Esophagus muscularis mucosa (tissue), 4 donors: ENCODE data around the gene TUBB4B. TPM values are rescaled to one million over a fixed set of nuclear protein-coding genes. Genes with fewer than 3 reads are reported as not detected.

Experiments used
- DNase-seq: peaks from one replicate; pipeline ENCODE4 v3.0.0-alpha.2; 2017; ENCODE audit errors: extremely low spot score
- H3K27ac ChIP-seq, 4 donors: fragments of 200-600 bp; sonication (generic); replicated peaks in 1 of 4; 1 replicate in 3 of 4; 2 replicates in 1 of 4; pipeline ENCODE4 v1.5.1; 2016 to 2019; ENCODE audit warnings: mild to moderate bottlenecking in 1 of 4
- H3K27me3 ChIP-seq, 4 donors: fragments of 200-600 bp; sonication (generic); one replicate each; pipeline versions ENCODE4 v1.5.1 to v1.6.0; 2016 to 2019
- H3K36me3 ChIP-seq, 4 donors: fragments of 200-600 bp; sonication (generic); one replicate each; pipeline ENCODE4 v1.5.1; 2016 to 2019
- H3K4me1 ChIP-seq, 4 donors: fragments of 200-600 bp; sonication (generic); one replicate each; pipeline ENCODE4 v1.5.1; 2016 to 2019
- H3K4me3 ChIP-seq, 4 donors: fragments of 200-600 bp; sonication (generic); 1 replicate in 2 of 4; 2 replicates in 2 of 4; pipeline ENCODE4 v1.5.1; 2016 to 2019; ENCODE audit warnings: mild to moderate bottlenecking in 4 of 4, moderate library complexity in 1 of 4
- H3K9me3 ChIP-seq, 4 donors: fragments of 200-600 bp; sonication (generic); 1 replicate in 3 of 4; 2 replicates in 1 of 4; pipeline ENCODE4 v1.5.1; 2016 to 2019
- EP300 ChIP-seq: sonication (generic); formaldehyde crosslinking; IDR thresholded peaks from one replicate; pipeline ENCODE4 v1.6.1; 2017; ENCODE audit warnings: antibody characterized with exemption
- POLR2A ChIP-seq: fragments of 450-650 bp; IDR thresholded peaks from one replicate; pipeline ENCODE4 v1.6.1; 2017; ENCODE audit warnings: antibody characterized with exemption, moderate library complexity, mild to moderate bottlenecking, low read depth
- POLR2AphosphoS5 ChIP-seq, 2 donors: sonication (generic); formaldehyde crosslinking; IDR thresholded peaks; one replicate each; pipeline ENCODE4 v1.6.1; 2017; ENCODE audit warnings: antibody characterized with exemption in 2 of 2
- WGBS: methylation state at CpG from one replicate; pipeline ENCODE4 v1.1.5; 2018; 5-methylcytosine and 5-hydroxymethylcytosine counted together
- intact Hi-C: fragments of 100-400 bp; cut with DNase I; formaldehyde crosslinking; loops from one replicate; pipeline ENCODE4 v1.15.1; 2023
- total RNA-seq, 4 donors: library from RNA; depleted of rRNA; stranded (reverse); fragments of >200 nt; gene quantifications; one replicate each; pipeline versions ENCODE4 v1.1.0 to v1.2.1, GENCODE V29; 2016
- TF ChIP-seq, protein P1 (sequence below), 3 experiments: fragments of 200-600 bp in 2 of 3; fragments of 450-650 bp in 1 of 3; sonication (generic) in 2 of 3; IDR thresholded peaks; one replicate each; pipeline ENCODE4 v1.5.1; 2017 to 2019; ENCODE audit warnings: antibody characterized with exemption in 3 of 3, mild to moderate bottlenecking in 2 of 3, moderate library complexity in 1 of 3

The TUBB4B gene
- total RNA-seq, 4 donors from 2014 or later: 227 to 469 (median 304) TPM

DNA sequence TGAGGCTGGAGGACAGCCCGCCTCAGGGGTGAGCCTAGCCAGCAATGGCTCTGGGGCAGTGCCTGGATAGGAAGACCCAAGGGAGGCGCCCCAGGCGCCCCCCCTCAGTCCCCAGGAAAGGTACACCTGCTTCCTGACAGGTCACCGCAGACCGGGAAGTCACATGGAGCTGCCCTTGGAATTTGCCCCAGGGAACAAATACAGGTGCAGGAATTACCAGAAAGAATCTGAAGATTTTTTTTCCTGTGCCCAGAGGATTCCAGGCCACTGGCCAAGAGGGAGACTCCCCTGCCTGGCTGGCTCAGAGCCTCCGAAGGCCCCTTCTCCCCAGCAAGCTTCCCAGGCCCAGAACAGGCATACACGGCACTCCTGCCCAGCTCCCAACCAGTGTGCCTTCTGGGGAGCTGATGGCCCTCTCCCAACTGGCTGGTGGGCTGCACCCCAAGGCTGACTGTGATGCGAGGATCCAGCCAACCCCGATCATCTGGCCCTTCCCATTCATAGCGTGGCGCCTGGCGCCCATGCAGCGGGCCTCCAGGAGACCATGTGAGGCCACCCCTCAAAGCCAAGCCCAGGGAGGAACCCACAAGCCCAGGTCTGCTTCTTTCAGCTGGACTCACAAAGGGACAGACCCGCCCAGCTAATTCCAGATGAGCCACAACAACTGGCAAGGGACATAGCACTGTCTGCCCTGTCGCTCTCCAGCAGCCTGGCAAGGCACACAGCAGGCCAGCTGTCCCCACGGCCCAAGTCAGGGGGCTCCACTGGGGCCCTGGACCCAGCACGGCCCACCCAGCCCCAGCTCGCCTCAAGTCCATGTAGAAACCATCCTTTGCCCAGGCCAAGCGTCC lies 42.8 kb upstream of the TUBB4B start:
- H3K27me3 ChIP-seq: no peaks in the 10 kb centered on the region
- no peaks in the 10 kb centered on the region for H3K36me3 ChIP-seq
- no peak for DNase-seq
- H3K4me1 ChIP-seq: peaks cover 55 to 86% (median 69%) of the 10 kb centered on the region in 4 donors
- H3K27ac ChIP-seq: no peak overlapping the region
- intact Hi-C loops: no loop called here
- H3K4me3 ChIP-seq: no peak overlapping the region
- WGBS: 84% methylated on average over 17 of the region's 19 CpGs
- no peak for TF ChIP-seq POLR2A
- H3K9me3 ChIP-seq: no peaks in the 10 kb centered on the region

- intact Hi-C loops: no loop called here
- peaks cover 61 to 89% (median 75%) of the 10 kb centered on the region in 4 donors for H3K4me1 ChIP-seq
Measured at GRCh38 chr9:137198902-137199283, 42.2 kb upstream of the TUBB4B start.

GRCh38 chr9:137199411-137200121 lies 41.5 kb upstream of the TUBB4B start:
- Histone ChIP-seq H3K27ac (peak overlapping the region in 2 of 4 donors; percentile 55 to 84), H3K27me3 (no peaks in the 10 kb centered on the region), H3K4me3 (peak overlapping the region; percentile 70 to 76 (median 74)), H3K36me3 (no peaks in the 10 kb centered on the region), H3K9me3 (no peaks in the 10 kb centered on the region), H3K4me1 (peaks cover 68 to 89% (median 78%) of the 10 kb centered on the region in 4 donors)
- no CpG with 5 or more reads among the region's 51 CpGs for WGBS
- intact Hi-C loops: loop anchor here (2.0 kb wide), 1 partner anchor 21 kb away; no protein-coding TSS in a partner anchor
- TF ChIP-seq EP300 (no peak), POLR2A (no peak), POLR2AphosphoS5 (IDR thresholded peaks at IDR 0.05) (no peak)
- TF ChIP-seq, protein P1, sequence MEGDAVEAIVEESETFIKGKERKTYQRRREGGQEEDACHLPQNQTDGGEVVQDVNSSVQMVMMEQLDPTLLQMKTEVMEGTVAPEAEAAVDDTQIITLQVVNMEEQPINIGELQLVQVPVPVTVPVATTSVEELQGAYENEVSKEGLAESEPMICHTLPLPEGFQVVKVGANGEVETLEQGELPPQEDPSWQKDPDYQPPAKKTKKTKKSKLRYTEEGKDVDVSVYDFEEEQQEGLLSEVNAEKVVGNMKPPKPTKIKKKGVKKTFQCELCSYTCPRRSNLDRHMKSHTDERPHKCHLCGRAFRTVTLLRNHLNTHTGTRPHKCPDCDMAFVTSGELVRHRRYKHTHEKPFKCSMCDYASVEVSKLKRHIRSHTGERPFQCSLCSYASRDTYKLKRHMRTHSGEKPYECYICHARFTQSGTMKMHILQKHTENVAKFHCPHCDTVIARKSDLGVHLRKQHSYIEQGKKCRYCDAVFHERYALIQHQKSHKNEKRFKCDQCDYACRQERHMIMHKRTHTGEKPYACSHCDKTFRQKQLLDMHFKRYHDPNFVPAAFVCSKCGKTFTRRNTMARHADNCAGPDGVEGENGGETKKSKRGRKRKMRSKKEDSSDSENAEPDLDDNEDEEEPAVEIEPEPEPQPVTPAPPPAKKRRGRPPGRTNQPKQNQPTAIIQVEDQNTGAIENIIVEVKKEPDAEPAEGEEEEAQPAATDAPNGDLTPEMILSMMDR (IDR thresholded peaks at IDR 0.05): no peak
- no peak for DNase-seq

More at GRCh38 chr9:137198902-137199283, 42.2 kb upstream of the TUBB4B start:
- Histone ChIP-seq H3K4me3 (peak overlapping the region in 3 of 4 donors; percentile 70 to 76 (median 75)), H3K27me3 (no peaks in the 10 kb centered on the region), H3K27ac (no peak overlapping the region), H3K9me3 (no peaks in the 10 kb centered on the region), H3K36me3 (no peaks in the 10 kb centered on the region)
- TF ChIP-seq POLR2AphosphoS5 (IDR thresholded peaks at IDR 0.05): no peak
- no peak for TF ChIP-seq POLR2A
- no peak for TF ChIP-seq EP300
- TF ChIP-seq, protein P1 (IDR thresholded peaks at IDR 0.05): no peak
- WGBS: 90% methylated on average over 2 of the region's 11 CpGs
- no peak for DNase-seq

DNA sequence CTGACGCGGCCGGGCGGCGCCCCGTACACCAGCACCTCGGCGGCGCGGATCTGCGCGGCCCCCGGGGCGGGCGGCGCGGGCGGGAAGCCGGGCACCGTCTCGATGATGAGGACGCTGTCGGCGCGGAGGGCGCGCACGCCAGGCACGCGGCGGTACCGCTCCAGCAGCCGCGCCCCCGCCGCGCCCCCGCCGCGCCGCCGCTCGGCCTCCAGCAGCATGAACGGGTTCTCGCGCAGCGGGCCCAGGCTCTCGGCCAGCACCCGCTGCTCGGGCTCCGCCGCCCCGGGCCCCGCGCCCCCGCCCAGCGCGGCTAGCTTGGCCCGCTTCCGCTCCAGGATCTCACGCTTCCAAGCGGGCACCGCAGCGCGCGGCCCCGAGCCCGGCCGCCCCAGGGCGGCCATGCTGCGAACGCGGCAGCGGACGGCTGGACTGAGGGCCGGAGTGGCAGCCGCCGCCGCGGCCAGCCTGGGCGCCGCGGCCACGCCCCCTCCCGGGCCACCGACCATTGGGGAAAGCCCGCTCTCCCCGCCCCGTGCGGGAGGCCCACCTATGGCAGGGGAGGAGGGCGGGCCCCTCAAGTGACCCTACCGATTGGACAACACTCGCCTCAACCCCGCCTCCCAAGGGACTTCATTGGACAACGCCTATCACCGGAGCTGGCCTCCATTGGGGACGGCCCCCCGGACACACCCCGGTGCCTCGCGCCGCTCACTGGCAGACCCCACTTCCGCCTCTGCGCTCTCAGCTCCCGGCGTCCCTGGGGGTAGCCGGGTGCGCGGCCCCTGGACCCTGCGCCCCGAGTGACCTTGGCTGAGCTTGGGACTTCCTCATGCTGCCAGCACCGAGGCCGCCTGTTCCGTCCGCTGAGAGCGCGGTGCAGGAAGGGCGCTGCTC lies 40.5 kb upstream of the TUBB4B start, which contains the start of gene TPRN:
Gene TPRN (minus strand): TSS at position 431 of the 894 bp plus-strand sequence. CDS start 30 bp downstream, at position 401.
- no peaks in the 10 kb centered on the region for H3K36me3 ChIP-seq
- peak within 1 kb of the TSS; percentile 79 to 86 (median 84) for H3K27ac ChIP-seq
- no peaks in the 10 kb centered on the region for H3K9me3 ChIP-seq
- WGBS: no CpG with 5 or more reads among the region's 118 CpGs
- intact Hi-C loops: loop anchor here (2.0 kb wide), 1 partner anchor 20 kb away; no protein-coding TSS in a partner anchor
- no peak for TF ChIP-seq EP300
- TF ChIP-seq, protein P1 (IDR thresholded peaks at IDR 0.05): peak in 1 of 3 experiments; percentile 18
- peak; percentile 83 to 91 for TF ChIP-seq POLR2AphosphoS5 (IDR thresholded peaks at IDR 0.05)
- TF ChIP-seq POLR2A: peak; percentile 62
- peak; percentile 100 for DNase-seq
- H3K27me3 ChIP-seq: no peaks in the 10 kb centered on the region
- peak within 1 kb of the TSS; percentile 70 to 76 (median 74) for H3K4me3 ChIP-seq
- peaks cover 72 to 85% (median 74%) of the 10 kb centered on the region in 4 donors for H3K4me1 ChIP-seq
